ENCODE data around the gene PTK7.
A peak's percentile ranks its signal among the peaks of the same experiment; 100 is the strongest.

PTK7 gene

GRCh38 chr6:43043310-43043709, 32.8 kb upstream of the PTK7 start:
- no peak overlapping the region for H3K4me3 ChIP-seq (ENCODE audit: control insufficient read depth in 1 of 7, extremely low read depth in 1 of 7, insufficient read depth in 4 of 7, low read depth in 2 of 7, low read length in 6 of 7)
- H3K9me3 ChIP-seq (ENCODE audit: control extremely low read depth in 1 of 5, control insufficient read depth in 4 of 5, insufficient read depth in 2 of 5, low read depth in 1 of 5, low read length in 4 of 5) = no peaks in the 10 kb centered on the region
- H3K4me1 ChIP-seq (ENCODE audit: control extremely low read depth in 1 of 4, control insufficient read depth in 4 of 4, insufficient read depth in 4 of 4, low read length in 3 of 4) = peaks cover 0 to 5% (median 0%) of the 10 kb centered on the region in 4 experiments
- CTCF ChIA-PET = no interaction called here
- H3K36me3 ChIP-seq (ENCODE audit: control insufficient read depth in 4 of 4, insufficient read depth in 4 of 4, low read length in 3 of 4) = peaks cover 9 to 82% (median 55%) of the 10 kb centered on the region in 4 experiments
- H3K27me3 ChIP-seq (replicated peaks in 2 of 5; ENCODE audit: control insufficient read depth in 4 of 5, insufficient read depth in 5 of 5, low read length in 4 of 5) = no peaks in the 10 kb centered on the region
- POLR2A ChIA-PET = interaction anchor here (0.8 kb wide), 1 partner anchor 82 kb away, joined by 3 read pairs; no protein-coding TSS in a partner anchor
- no peak overlapping the region for H3K27ac ChIP-seq (ENCODE audit: insufficient read depth in 1 of 2, low read depth in 1 of 2, low read length in 2 of 2, poor library complexity in 1 of 2, severe bottlenecking in 2 of 2)
- DNase-seq = no peak
- 94% methylated on average over 9 of the region's 9 CpGs for WGBS (ENCODE audit: insufficient coverage)

- Histone ChIP-seq H3K4me1 (ENCODE audit: control extremely low read depth in 1 of 4, control insufficient read depth in 4 of 4, insufficient read depth in 4 of 4, low read length in 3 of 4) (no peaks in the 10 kb centered on the region), H3K27me3 (replicated peaks in 2 of 5; ENCODE audit: control insufficient read depth in 4 of 5, insufficient read depth in 5 of 5, low read length in 4 of 5) (no peaks in the 10 kb centered on the region), H3K9me3 (ENCODE audit: control extremely low read depth in 1 of 5, control insufficient read depth in 4 of 5, insufficient read depth in 2 of 5, low read depth in 1 of 5, low read length in 4 of 5) (no peaks in the 10 kb centered on the region), H3K36me3 (ENCODE audit: control insufficient read depth in 4 of 4, insufficient read depth in 4 of 4, low read length in 3 of 4) (peaks cover 11 to 78% (median 51%) of the 10 kb centered on the region in 4 experiments), H3K4me3 (ENCODE audit: control insufficient read depth in 1 of 7, extremely low read depth in 1 of 7, insufficient read depth in 4 of 7, low read depth in 2 of 7, low read length in 6 of 7) (no peak overlapping the region), H3K27ac (ENCODE audit: insufficient read depth in 1 of 2, low read depth in 1 of 2, low read length in 2 of 2, poor library complexity in 1 of 2, severe bottlenecking in 2 of 2) (no peak overlapping the region)
- no peak for DNase-seq
- WGBS (ENCODE audit: insufficient coverage) = 89% methylated on average over 10 of the region's 11 CpGs
- ChIA-PET CTCF (interaction anchor here (1.1 to 1.3 kb wide), 2 partner anchors 11 to 21 kb away, joined by 3 read pairs; no protein-coding TSS in a partner anchor), POLR2A (no interaction called here)
Observed at GRCh38 chr6:43045371-43045930, 30.7 kb upstream of the PTK7 start.

- Histone ChIP-seq H3K4me3 (ENCODE audit: control insufficient read depth in 1 of 7, extremely low read depth in 1 of 7, insufficient read depth in 4 of 7, low read depth in 2 of 7, low read length in 6 of 7) (no peak overlapping the region), H3K4me1 (ENCODE audit: control extremely low read depth in 1 of 4, control insufficient read depth in 4 of 4, insufficient read depth in 4 of 4, low read length in 3 of 4) (peaks cover 0 to 12% (median 9%) of the 10 kb centered on the region in 4 experiments), H3K27me3 (replicated peaks in 2 of 5; ENCODE audit: control insufficient read depth in 4 of 5, insufficient read depth in 5 of 5, low read length in 4 of 5) (no peaks in the 10 kb centered on the region), H3K9me3 (ENCODE audit: control extremely low read depth in 1 of 5, control insufficient read depth in 4 of 5, insufficient read depth in 2 of 5, low read depth in 1 of 5, low read length in 4 of 5) (no peaks in the 10 kb centered on the region), H3K36me3 (ENCODE audit: control insufficient read depth in 4 of 4, insufficient read depth in 4 of 4, low read length in 3 of 4) (peaks cover 7 to 78% (median 46%) of the 10 kb centered on the region in 4 experiments), H3K27ac (ENCODE audit: insufficient read depth in 1 of 2, low read depth in 1 of 2, low read length in 2 of 2, poor library complexity in 1 of 2, severe bottlenecking in 2 of 2) (no peak overlapping the region)
- CTCF ChIA-PET = no interaction called here
- no peak for DNase-seq
- WGBS (ENCODE audit: insufficient coverage) = 98% methylated on average over 7 of the region's 7 CpGs
- POLR2A ChIA-PET = no interaction called here
Observed at GRCh38 chr6:43047998-43048397, 28.1 kb upstream of the PTK7 start.

GRCh38 chr6:43050981-43051380, 25.1 kb upstream of the PTK7 start:
- no peak for DNase-seq
- Histone ChIP-seq H3K4me1 (ENCODE audit: control extremely low read depth in 1 of 4, control insufficient read depth in 4 of 4, insufficient read depth in 4 of 4, low read length in 3 of 4) (peaks cover 0 to 21% (median 19%) of the 10 kb centered on the region in 4 experiments), H3K9me3 (ENCODE audit: control extremely low read depth in 1 of 5, control insufficient read depth in 4 of 5, insufficient read depth in 2 of 5, low read depth in 1 of 5, low read length in 4 of 5) (no peaks in the 10 kb centered on the region), H3K4me3 (ENCODE audit: control insufficient read depth in 1 of 7, extremely low read depth in 1 of 7, insufficient read depth in 4 of 7, low read depth in 2 of 7, low read length in 6 of 7) (no peak overlapping the region), H3K27ac (ENCODE audit: insufficient read depth in 1 of 2, low read depth in 1 of 2, low read length in 2 of 2, poor library complexity in 1 of 2, severe bottlenecking in 2 of 2) (peak overlapping the region in 1 of 2 experiments; percentile 11), H3K36me3 (ENCODE audit: control insufficient read depth in 4 of 4, insufficient read depth in 4 of 4, low read length in 3 of 4) (peaks cover 7 to 66% (median 34%) of the 10 kb centered on the region in 4 experiments), H3K27me3 (replicated peaks in 2 of 5; ENCODE audit: control insufficient read depth in 4 of 5, insufficient read depth in 5 of 5, low read length in 4 of 5) (no peaks in the 10 kb centered on the region)
- 98% methylated on average over 10 of the region's 17 CpGs for WGBS (ENCODE audit: insufficient coverage)
- ChIA-PET POLR2A (no interaction called here), CTCF (interaction anchor here (1.1 kb wide), 1 partner anchor 40 kb away, joined by 4 read pairs; no protein-coding TSS in a partner anchor)

- WGBS (ENCODE audit: insufficient coverage) = 97% methylated on average over 19 of the region's 19 CpGs
- Histone ChIP-seq H3K4me3 (ENCODE audit: control insufficient read depth in 1 of 7, extremely low read depth in 1 of 7, insufficient read depth in 4 of 7, low read depth in 2 of 7, low read length in 6 of 7) (peak overlapping the region in 3 of 7 experiments; percentile 83 to 93 (median 91)), H3K4me1 (ENCODE audit: control extremely low read depth in 1 of 4, control insufficient read depth in 4 of 4, insufficient read depth in 4 of 4, low read length in 3 of 4) (peaks cover 0 to 21% (median 19%) of the 10 kb centered on the region in 4 experiments), H3K36me3 (ENCODE audit: control insufficient read depth in 4 of 4, insufficient read depth in 4 of 4, low read length in 3 of 4) (peaks cover 4 to 57% (median 29%) of the 10 kb centered on the region in 4 experiments), H3K27ac (ENCODE audit: insufficient read depth in 1 of 2, low read depth in 1 of 2, low read length in 2 of 2, poor library complexity in 1 of 2, severe bottlenecking in 2 of 2) (peak overlapping the region in 1 of 2 experiments; percentile 90), H3K27me3 (replicated peaks in 2 of 5; ENCODE audit: control insufficient read depth in 4 of 5, insufficient read depth in 5 of 5, low read length in 4 of 5) (no peaks in the 10 kb centered on the region), H3K9me3 (ENCODE audit: control extremely low read depth in 1 of 5, control insufficient read depth in 4 of 5, insufficient read depth in 2 of 5, low read depth in 1 of 5, low read length in 4 of 5) (no peaks in the 10 kb centered on the region)
- no peak for DNase-seq
- POLR2A ChIA-PET = no interaction called here
- CTCF ChIA-PET = interaction anchor here (1.8 kb wide), 1 partner anchor 18 kb away, joined by 4 read pairs; no protein-coding TSS in a partner anchor
Observed at GRCh38 chr6:43052225-43052841, 23.8 kb upstream of the PTK7 start.

GRCh38 chr6:43052842-43053544, 23.1 kb upstream of the PTK7 start:
- Histone ChIP-seq H3K9me3 (ENCODE audit: control extremely low read depth in 1 of 5, control insufficient read depth in 4 of 5, insufficient read depth in 2 of 5, low read depth in 1 of 5, low read length in 4 of 5) (no peaks in the 10 kb centered on the region), H3K4me3 (ENCODE audit: control insufficient read depth in 1 of 7, extremely low read depth in 1 of 7, insufficient read depth in 4 of 7, low read depth in 2 of 7, low read length in 6 of 7) (peak overlapping the region; percentile 49 to 93 (median 83)), H3K4me1 (ENCODE audit: control extremely low read depth in 1 of 4, control insufficient read depth in 4 of 4, insufficient read depth in 4 of 4, low read length in 3 of 4) (peaks cover 0 to 22% (median 21%) of the 10 kb centered on the region in 4 experiments), H3K27ac (ENCODE audit: insufficient read depth in 1 of 2, low read depth in 1 of 2, low read length in 2 of 2, poor library complexity in 1 of 2, severe bottlenecking in 2 of 2) (peak overlapping the region; percentile 64 to 90), H3K27me3 (replicated peaks in 2 of 5; ENCODE audit: control insufficient read depth in 4 of 5, insufficient read depth in 5 of 5, low read length in 4 of 5) (no peaks in the 10 kb centered on the region), H3K36me3 (ENCODE audit: control insufficient read depth in 4 of 4, insufficient read depth in 4 of 4, low read length in 3 of 4) (peaks cover 3 to 55% (median 29%) of the 10 kb centered on the region in 4 experiments)
- peak in 2 of 3 donors; percentile 18 to 32 for DNase-seq
- ChIA-PET POLR2A (interaction anchor here (1.0 to 1.1 kb wide), 2 partner anchors 39 to 75 kb away, joined by 4 to 7 read pairs; partner anchors contain the start of genes KLHDC3 and MEA1), CTCF (interaction anchor here (1.0 to 3.0 kb wide), 5 partner anchors 11 to 89 kb away, joined by 3 to 11 read pairs (median 3); no protein-coding TSS in a partner anchor)
- WGBS (ENCODE audit: insufficient coverage) = 15% methylated on average over 21 of the region's 22 CpGs

Measured in common myeloid progenitor, CD34-positive (primary cell).